GM19395 (cell line): ENCODE measurements around the gene C7orf33.
"Not testable (repeated sequence)": the region's sequence is repeated elsewhere in the genome, so short reads cannot be mapped to it uniquely, and the experiment has no call there.

Experiments used
- ATAC-seq: cut with Tn5 transposase; IDR thresholded peaks from one replicate; pipeline ENCODE4 v1.9.1; 2021; ENCODE audit warnings: mild to moderate bottlenecking, moderate library complexity; ENCODE audit not compliant: unreplicated experiment

Gene C7orf33, protein sequence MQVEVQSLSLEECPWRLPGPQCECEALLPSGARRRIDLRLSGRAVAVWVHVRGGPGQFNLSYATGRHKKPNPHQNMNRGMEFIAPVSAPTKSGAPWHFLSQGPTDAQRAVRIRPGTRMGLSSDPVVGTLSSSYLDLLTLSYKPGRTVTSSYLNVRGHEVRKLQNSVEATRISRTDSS

DNA sequence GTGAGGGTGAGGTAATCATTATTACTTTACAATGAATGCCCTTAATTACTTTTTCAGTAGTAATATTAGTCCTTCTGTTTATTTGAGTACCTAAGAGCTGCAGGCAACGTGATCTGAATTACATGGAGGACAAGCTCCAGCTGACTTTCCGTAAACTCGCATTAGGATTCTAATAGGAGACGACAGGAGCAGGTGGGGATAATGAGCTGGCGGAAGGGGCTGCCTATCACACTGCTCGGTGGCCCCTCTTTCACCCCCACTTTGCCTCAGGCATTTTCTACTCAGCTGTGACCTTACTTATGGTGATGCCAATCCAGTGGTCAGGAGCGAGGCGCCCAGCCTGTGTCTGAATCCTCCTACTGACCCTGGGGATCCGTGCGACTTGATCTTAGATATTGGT lies at the start of gene C7orf33:
TSS of gene C7orf33 (plus strand) at position 296 of the 400 bp plus-strand sequence. CDS start 160 bp downstream, outside the sequence.
- no peak for ATAC-seq

DNA sequence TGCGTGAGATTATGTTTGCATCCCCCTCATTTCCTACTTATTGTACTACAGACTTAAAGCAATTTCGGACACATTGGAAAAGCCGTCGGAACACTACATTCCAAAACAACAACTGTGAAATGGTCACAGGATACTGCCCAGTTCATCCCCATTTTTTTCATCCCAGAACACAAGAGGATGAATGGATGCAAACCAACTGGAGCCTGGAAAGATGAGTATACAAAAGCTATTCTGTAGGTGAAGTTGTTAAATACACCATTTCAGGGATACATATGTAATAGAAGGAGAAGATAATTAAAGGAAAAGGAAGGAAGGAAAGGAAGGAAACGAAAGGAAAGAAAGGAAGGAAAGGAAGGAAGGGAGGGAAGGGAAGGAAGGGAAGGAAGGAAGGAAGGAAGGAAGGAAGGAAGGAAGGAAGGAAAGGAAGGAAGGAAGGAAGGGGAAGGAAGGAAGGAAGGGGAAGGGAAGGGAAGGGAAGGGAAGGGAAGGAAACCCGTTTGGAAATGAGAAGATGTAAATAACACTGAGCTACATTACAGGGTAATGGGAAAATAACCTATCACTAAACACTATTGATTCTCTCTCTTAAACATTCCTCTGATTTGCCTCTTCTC lies 48.6 kb upstream of the C7orf33 start:
- ATAC-seq = no peak

DNA sequence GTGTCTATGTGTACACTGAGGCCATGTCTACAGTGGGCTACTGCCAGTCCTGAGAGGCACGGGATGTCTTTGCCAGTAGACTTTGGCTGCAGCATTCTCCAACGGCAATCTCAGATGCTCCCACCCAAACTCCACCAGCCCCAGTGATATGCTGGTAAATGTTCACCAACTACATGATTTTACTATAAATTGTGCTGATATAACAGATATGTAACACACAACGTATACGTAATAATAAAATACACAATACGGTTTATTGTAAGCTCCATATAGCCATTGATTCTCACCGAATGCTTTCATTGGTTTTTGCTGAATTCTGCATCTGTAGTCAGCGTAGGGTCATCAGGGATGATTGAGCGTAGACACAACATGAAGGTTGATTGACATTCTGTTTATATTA lies 47.3 kb upstream of the C7orf33 start:
- no peak for ATAC-seq

DNA sequence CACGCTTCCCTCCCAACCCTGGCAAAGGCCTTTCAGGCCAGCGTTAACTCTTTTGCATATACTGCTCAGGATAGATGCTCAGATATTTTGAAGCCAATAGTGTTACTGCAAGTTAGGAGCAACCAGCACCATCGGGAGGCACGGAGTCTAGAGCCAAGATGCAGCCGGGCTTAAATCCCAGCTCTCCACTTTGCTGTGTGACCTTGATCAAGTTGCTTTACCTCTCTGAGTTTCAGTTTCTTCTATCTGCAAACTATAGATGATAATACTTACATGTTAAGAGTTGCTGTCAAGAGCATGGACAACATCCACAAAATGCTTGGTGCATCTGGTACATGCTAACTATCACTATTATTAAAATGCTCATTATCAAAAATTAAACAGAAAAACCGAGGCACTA lies 45.4 kb upstream of the C7orf33 start:
- no peak for ATAC-seq

DNA sequence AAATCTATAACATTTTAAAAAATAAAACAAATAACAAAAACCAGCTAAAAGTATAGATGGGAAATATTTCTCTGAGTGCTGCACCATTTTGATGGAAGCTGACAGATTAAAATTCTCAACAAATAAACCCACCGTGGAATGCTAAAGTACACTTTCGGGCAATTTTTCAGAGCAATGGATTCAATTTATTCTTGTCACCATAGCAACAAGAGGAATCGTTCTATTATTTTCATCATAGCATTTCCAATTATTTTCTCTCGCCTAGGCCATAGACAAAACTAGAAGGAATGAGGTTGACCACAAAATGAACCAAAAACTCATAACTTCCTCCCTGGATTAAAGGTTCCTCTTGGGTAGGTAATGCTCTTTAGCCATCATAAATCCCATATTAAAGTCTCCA lies 44.6 kb upstream of the C7orf33 start:
- ATAC-seq = no peak

DNA sequence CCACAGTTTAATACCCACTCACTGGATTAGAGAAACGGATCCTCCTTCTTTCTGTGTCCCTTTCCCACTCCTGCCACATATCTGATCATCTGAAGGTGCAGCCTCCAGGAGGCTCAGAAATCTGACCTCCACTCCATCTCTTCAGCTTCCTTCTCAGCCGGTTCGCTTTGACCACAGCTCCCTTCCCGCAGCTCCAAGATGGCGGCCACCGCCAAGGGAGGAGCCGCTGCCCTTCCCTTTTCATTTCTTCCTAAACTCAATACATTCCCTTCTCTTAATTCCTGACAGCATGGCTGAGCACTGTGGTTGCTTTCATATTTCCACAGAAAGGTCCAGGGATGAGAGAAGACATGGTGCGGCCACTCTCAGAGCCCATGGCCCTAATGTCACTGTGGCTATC lies 43.7 kb upstream of the C7orf33 start:
- ATAC-seq = no peak

DNA sequence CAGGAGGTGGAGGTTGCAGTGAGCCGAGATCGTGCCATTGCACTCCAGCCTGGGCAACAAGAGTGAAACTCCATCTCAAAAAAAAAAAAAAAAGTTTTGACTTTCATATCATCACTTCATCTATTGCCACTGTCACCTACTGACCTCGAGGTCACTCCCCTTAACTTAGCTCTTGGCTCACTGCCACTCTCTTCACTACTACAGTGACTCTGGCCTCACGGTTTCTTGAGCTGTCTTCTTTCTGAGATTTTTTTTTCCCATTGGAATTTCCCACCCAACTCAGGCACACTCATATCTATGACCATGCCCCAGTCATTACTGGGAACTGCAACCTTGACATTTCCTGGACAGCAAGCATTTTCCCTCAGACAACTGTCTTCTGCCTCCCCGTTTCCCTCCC lies 42.6 kb upstream of the C7orf33 start:
- no peak for ATAC-seq

DNA sequence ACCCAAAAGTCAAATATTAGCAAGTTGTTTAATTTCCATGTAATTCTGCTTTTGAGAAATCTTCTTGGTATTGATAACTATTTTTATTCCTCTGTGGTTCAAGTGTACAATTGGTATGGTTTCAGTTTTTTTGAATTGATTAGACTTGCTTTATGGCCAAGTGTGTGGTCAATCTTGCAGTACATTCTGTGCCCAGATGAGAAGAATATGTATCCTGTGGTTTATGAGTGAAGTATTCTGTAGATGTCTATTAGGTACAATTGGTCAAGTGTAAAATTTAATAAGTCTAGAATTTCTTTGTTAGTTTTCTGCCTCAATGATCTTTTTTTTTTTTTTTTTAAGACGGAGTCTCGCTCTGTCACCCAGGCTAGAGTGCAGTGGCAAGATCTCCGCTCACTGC lies 36.6 kb upstream of the C7orf33 start:
- no peak for ATAC-seq

DNA sequence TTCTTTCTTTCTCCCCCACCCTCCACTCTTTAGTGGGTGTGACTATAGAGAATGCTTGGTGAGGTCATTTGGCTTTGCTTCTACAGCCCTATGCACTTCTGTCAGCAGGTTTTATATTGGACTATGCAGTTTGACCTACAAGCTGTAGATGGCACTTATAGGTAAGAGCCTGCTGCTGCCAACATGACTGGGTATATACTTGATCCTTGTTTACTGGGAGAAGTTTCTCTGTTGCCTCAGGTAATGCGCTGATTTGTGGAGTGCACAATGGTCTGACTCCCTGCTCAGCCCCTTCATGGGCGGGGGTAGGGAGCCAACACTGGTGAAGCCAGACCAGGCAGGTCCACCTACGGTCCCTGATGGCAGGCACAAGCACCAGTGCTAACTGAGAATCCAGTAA lies 33.7 kb upstream of the C7orf33 start:
- ATAC-seq = no peak

DNA sequence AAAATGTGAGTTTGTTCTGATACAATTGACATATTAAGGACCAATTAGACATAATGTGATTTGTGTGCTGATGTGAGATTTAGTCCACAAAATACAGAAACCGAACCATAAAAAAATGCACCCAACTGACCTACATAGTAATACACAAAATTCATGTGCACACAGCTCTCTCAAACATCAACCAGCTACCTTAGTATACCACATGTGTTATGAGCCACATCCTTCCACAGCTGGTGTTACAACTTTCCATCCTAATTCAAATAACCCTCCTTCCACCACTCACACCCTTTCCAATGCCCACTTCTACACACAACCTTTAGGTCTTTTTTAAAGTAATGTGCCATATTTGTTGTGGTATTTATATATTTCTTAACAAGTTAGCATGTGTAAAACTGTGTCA lies 31.7 kb upstream of the C7orf33 start:
- ATAC-seq = no peak

DNA sequence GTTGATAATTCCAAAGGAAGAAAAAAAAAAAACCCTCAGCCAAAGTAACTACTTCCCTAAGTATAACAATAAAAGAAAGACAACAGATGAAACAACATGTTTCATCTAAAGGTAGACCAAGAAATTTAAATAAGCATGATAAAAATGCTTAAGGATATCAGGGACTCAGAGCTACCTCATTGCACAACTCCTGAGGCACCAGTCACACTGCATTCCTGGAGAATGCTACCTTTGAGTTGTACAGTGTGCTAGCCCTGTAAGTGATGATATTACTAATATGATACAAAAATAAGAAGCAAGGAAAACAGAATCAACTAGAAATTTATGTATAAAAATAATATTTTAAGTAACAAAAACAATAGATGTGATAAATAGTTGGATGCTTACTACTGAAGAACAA lies 29.5 kb upstream of the C7orf33 start:
- ATAC-seq = no peak

DNA sequence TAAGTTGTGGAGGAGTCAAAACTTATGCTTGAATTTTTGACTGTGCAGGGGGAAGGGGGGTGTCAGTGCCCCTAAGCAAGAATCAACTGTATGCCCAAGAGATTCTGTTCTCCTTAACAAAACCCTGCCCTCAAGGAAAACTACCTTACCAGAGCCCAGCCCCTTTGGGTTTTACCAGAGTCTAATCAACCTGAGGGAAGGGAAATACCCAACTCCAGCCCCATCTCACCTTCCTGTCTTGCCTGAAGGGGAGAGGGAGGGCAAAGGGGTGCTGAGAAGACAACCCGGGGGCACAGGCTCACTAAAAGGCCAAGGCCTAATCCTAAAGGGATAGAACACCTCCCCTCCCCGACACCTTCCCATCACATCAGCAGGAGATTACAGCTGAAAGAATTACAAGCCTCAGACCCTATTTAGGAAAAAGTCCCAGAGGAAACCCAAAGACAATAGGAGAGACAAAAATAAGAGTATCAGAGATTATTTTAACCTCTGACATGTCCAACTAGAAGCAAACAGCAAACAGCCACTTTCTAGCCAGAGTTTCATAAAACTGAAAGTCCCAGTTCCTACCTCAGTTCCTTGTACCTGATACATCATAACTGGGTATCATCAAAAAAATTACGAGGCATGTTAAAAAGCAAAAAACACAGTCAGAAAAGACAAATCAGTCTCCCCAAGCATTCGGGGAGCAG lies 26.8 kb upstream of the C7orf33 start:
- ATAC-seq = peak; percentile 59

DNA sequence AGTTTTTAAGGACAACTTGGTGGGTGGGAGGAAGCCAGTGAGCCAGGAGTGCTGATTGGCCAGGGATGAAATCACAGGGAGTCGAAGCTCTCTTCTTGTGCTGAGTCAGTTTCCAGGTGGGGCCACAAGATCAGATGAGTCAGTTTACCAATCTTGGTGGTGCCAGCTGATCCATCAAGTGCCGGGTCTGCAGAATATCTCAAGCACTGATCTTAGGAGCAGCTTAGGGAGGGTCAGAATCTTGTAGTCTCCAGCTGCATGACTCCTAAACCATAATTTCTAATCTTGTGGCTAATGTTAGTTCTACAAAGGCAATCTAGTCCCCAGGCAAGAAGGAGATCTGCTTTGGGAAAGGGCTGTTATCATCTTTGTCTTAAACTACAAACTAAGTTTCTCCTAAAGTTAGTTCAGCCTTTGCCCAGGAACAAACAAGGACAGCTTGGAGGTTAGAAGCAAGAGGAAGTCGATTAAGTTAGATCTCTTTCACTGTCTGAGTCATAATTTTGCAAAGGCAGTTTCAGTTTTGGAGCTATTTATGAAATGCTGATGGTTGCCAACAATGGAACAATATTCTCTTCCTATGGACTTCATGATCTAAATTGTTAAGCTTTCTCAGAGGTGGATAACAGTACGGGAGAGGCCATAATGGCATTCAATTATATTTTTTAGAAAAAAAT lies 26.2 kb upstream of the C7orf33 start:
- ATAC-seq = peak; percentile 91

DNA sequence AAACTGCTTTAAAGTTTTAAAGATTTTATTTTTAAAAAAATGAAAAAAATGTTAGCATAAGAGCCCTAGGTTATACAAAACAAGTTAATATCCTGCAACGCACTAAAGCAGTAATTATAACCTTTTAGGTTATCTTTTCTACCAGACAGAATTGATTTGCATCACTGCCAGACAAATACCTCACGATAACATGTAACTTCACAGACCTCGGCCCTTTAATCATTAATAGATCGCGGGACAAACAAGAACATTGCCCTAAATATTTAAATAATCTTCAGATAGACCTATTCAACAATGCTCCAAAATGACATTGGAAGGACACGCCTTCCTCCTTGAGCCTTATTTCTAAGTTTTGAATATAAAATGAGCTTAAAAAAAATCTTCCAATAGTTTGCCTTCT lies 23.8 kb upstream of the C7orf33 start:
- ATAC-seq = no peak

DNA sequence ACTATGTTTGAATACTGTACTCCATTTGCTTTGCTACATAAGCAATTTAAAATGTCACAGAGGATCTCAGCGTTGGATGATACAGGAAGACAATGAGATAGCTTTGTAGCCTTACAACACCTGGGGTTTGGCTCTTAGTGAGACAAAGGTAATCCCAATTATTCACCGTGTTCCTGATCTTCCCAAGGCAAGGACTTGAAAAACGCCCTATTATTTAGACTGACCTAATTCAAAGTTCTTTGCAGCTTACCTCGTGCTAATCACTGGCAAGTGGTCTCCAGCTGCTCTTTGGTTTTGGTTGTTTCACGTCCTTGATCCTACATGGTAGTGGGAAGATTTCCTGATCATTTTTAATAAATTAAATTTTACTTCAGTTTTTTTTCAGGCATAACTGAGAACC lies 23.0 kb upstream of the C7orf33 start:
- ATAC-seq = no peak

DNA sequence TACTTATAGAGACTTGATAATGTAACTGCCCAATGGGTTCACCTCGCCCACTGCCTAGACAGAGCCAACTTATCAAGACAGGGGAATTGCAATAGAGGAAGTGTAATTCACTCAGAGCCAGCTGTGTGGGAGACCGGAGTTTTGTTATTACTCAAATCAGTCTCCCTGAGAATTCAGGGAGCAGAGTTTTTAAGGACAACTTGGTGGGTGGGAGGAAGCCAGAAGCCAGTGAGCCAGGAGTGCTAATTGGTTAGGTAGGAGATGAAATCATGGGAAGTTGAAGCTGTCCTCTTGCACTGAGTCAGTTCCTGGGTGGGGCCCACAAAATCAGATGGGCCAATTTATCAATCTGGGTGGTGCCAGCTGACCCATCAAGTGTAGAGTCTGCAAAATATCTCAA lies 20.1 kb upstream of the C7orf33 start:
- ATAC-seq = no peak

DNA sequence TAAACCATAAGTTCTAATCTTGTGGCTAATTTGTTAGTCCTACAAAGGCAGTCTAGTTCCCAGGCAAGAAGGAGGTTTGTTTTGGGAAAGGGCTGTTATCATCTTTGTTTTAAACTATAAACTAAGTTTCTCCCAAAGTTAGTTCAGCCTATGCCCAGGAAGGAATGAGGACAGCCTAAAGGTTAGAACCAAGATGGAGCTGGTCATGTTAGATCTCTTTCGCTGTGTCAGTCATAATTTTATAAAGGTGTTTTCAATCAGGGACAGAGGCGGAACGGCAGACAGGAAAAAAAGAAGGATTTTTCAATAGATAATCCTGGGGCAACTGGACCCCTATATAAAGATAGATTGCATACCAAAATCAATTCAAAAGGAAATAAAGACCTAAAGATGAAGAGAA lies 19.6 kb upstream of the C7orf33 start:
- ATAC-seq = not testable (repeated sequence)

DNA sequence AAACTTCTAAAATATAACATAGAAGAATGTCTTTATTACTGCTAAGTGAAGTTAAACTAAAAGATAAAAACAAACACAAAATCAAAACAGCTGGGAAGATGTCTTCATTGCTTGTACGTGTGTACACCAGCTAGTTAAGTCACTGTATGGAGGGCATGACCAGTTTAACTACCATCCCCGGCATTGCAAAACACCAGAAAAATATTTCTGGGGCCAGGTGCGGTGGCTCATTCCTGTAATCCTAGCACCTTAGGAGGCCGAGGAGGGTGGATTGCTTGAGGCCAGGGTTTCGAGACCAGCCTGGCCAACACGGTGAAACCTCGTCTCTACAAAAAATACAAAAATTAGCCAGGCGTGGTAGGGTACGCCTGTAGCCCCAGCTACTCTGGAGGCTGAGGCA lies 19.2 kb upstream of the C7orf33 start:
- no peak for ATAC-seq

DNA sequence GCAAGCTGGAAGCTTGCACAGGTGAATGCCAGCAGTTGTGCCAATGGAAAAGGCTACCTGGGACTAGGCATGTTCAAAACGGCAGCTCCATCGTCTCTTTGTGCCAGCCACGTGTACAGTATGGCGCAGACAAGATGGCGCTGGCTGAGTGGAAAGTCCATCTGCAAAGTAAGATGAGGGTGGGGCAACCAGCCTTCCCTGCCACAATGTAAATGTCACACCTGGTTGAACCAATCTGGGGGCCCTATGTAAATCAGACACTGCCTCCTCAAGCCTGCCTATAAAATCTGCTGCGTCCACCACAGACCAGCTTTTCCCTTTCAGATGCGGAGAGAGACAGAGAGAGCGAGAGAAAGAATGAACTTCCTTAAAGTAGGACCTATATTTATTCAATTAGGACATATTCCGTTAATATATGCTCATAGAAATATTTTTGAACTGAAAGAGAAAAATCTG lies 18.5 kb upstream of the C7orf33 start:
- no peak for ATAC-seq

DNA sequence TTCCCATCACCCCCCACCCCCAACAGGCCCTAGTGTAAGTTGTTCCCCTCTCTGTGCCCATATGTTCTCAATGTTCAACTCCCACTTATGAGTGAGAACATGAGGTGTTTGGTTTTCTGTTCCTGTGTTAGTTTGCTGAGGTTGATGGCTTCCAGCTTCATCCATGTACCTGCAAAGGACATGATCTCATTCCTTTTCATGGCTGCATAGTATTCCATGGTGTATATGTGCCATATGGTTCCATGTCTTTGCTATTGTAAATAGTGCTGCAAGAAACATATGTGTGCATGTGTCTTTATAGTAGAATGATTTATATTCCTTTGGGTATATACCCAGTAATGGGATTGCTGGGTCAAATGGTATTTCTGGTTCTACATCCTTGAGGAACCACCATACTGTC lies 17.0 kb upstream of the C7orf33 start:
- ATAC-seq = not testable (repeated sequence)

DNA sequence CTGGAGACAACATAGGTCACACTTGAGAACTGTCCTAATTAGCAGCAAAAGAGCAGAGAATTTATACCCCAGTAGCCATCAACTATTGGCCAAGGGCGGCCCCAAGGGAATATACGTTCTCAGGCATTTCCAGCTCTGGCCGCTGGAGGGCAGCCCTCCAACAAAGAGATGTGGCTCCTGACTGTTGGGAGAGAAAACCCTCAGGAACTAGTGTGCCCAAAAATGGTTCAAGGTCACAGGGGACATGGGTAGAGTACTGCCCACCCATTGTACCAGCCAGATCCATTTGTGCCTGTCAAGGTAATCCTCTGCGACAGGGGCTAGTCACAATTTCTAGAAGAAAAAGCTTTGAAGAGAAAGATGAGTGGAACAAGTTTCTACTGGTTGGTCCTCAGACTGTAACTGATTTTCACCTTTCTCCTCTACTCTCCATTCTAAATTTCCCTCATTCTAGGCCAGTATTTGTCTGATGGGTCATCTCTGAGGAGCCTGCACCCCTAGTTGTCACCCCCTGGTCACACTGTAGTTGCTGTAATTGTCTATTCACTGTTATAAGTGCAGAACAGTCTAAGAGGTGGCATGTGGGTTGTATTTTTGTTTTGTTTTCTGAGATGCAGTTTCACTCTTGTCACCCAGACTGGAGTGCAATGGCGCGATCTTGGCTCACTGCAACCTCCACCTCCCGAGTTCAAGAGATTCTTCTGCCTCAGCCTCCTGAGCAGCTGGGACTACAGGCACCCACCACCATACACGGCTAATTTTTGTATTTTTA lies 14.7 kb upstream of the C7orf33 start:
- ATAC-seq = peak; percentile 94
